Stimulated activated CD4-positive, alpha-beta T cell treated with anti-CD3 and anti-CD28 coated beads, Interleukin-12 subunit alpha, Interleukin-12 subunit beta, amount 100 ng/mL, for 48 hours (primary cell): Measurements from ENCODE around the gene LSP1.
"Not testable (repeated sequence)": the region's sequence is repeated elsewhere in the genome, so short reads cannot be mapped to it uniquely, and the experiment has no call there.

ENCODE experiments used
- DNase-seq, 3 donors: peaks; one replicate each; pipeline ENCODE4 v3.0.0-alpha.2; 2020; ENCODE audit warnings: low read depth in 2 of 3, low spot score in 1 of 3

The LSP1 gene

GRCh38 chr11:1862588-1863351 lies 9.9 kb downstream of the LSP1 start:
- no peak for DNase-seq

- DNase-seq, result no peak
Observed at GRCh38 chr11:1863352-1864216, 10.7 kb downstream of the LSP1 start.

- DNase-seq, result no peak
Observed at GRCh38 chr11:1864231-1864630, 11.3 kb downstream of the LSP1 start.

GRCh38 chr11:1864831-1865665 lies 12.2 kb downstream of the LSP1 start:
- no peak for DNase-seq

GRCh38 chr11:1866226-1866625 lies 13.3 kb downstream of the LSP1 start:
- no peak for DNase-seq

GRCh38 chr11:1866776-1867175 lies 13.9 kb downstream of the LSP1 start:
- no peak for DNase-seq

- no peak for DNase-seq
Observed at GRCh38 chr11:1867381-1867780, 14.5 kb downstream of the LSP1 start.

GRCh38 chr11:1868056-1868635 lies 15.3 kb downstream of the LSP1 start:
- DNase-seq, result no peak

- no peak for DNase-seq
Observed at GRCh38 chr11:1868636-1869291, 15.9 kb downstream of the LSP1 start.

GRCh38 chr11:1869427-1870325 lies 16.8 kb downstream of the LSP1 start:
- no peak for DNase-seq

- DNase-seq, result no peak
Observed at GRCh38 chr11:1870326-1870696, 17.4 kb downstream of the LSP1 start.

GRCh38 chr11:1870721-1871466 lies 18.0 kb downstream of the LSP1 start:
- DNase-seq, result no peak

GRCh38 chr11:1871531-1871930 lies 18.6 kb downstream of the LSP1 start:
- DNase-seq, result no peak

- DNase-seq, result no peak
Observed at GRCh38 chr11:1872267-1872985, 19.5 kb downstream of the LSP1 start.

GRCh38 chr11:1873048-1873812 lies 20.3 kb downstream of the LSP1 start:
- DNase-seq, result no peak

- DNase-seq, result not testable (repeated sequence)
Observed at GRCh38 chr11:1873813-1874150, 20.9 kb downstream of the LSP1 start.

- not testable (repeated sequence) for DNase-seq
Observed at GRCh38 chr11:1874441-1875092, 21.7 kb downstream of the LSP1 start.
